Superior temporal gyrus (tissue), 1 donor: ENCODE results near the gene CNTNAP5.

Experiments
- DNase-seq: peaks from one replicate; pipeline ENCODE4 v3.0.0-alpha.2; 2016; ENCODE audit errors: extremely low spot score

Gene CNTNAP5

GRCh38 chr2:124798551-124798950 lies 773.5 kb downstream of the CNTNAP5 start:
- no peak for DNase-seq

GRCh38 chr2:124804014-124804940 lies 779.2 kb downstream of the CNTNAP5 start:
- DNase-seq = peak; percentile 69

GRCh38 chr2:124805060-124805459 lies 780.0 kb downstream of the CNTNAP5 start:
- no peak for DNase-seq

- peak; percentile 59 for DNase-seq
These were observed 785.0 kb downstream of the CNTNAP5 start for GRCh38 chr2:124810132-124810531.

GRCh38 chr2:124814968-124815745 lies 790.1 kb downstream of the CNTNAP5 start:
- DNase-seq = no peak

- DNase-seq = no peak
These were observed 790.9 kb downstream of the CNTNAP5 start for GRCh38 chr2:124816007-124816406.

- no peak for DNase-seq
These were observed 797.4 kb downstream of the CNTNAP5 start for GRCh38 chr2:124822516-124822915.

- no peak for DNase-seq
These were observed 799.4 kb downstream of the CNTNAP5 start for GRCh38 chr2:124824441-124824840.

- no peak for DNase-seq
These were observed 807.4 kb downstream of the CNTNAP5 start for GRCh38 chr2:124832521-124832920.

- no peak for DNase-seq
These were observed 809.2 kb downstream of the CNTNAP5 start for GRCh38 chr2:124834331-124834730.

GRCh38 chr2:124835331-124835730 lies 810.2 kb downstream of the CNTNAP5 start:
- DNase-seq = no peak

GRCh38 chr2:124836416-124836815 lies 811.3 kb downstream of the CNTNAP5 start:
- DNase-seq = no peak

GRCh38 chr2:124837496-124837895 lies 812.4 kb downstream of the CNTNAP5 start:
- no peak for DNase-seq

GRCh38 chr2:124838406-124838805 lies 813.3 kb downstream of the CNTNAP5 start:
- DNase-seq = no peak

GRCh38 chr2:124867247-124867646 lies 842.2 kb downstream of the CNTNAP5 start:
- no peak for DNase-seq

- no peak for DNase-seq
These were observed 849.1 kb downstream of the CNTNAP5 start for GRCh38 chr2:124874219-124874618.

- DNase-seq = no peak
These were observed 849.6 kb downstream of the CNTNAP5 start for GRCh38 chr2:124874676-124875075.

- DNase-seq = no peak
These were observed 850.6 kb downstream of the CNTNAP5 start for GRCh38 chr2:124875627-124876244.

- DNase-seq = peak; percentile 41
These were observed 852.1 kb downstream of the CNTNAP5 start for GRCh38 chr2:124877141-124877577.

GRCh38 chr2:124879640-124880039 lies 854.6 kb downstream of the CNTNAP5 start:
- DNase-seq = no peak

- DNase-seq = no peak
These were observed 855.9 kb downstream of the CNTNAP5 start for GRCh38 chr2:124880995-124881394.

- no peak for DNase-seq
These were observed 857.3 kb downstream of the CNTNAP5 start for GRCh38 chr2:124882423-124882822.
